ENCODE data around the gene CC2D2B.

Gene CC2D2B

GRCh38 chr10:96074776-96075175 is 167.0 kb downstream of the CC2D2B start:
- H3K4me1 Mint-ChIP-seq (ENCODE audit: low read depth), result peaks cover 21% of the 10 kb centered on the region
- H3K36me3 Mint-ChIP-seq (ENCODE audit: low read depth), result peaks cover 5% of the 10 kb centered on the region
- no peak overlapping the region for H3K4me3 Mint-ChIP-seq
- H3K27me3 Mint-ChIP-seq, result no peaks in the 10 kb centered on the region
- no peak overlapping the region for H3K27ac Mint-ChIP-seq
- no peaks in the 10 kb centered on the region for H3K9me3 Mint-ChIP-seq

DNA sequence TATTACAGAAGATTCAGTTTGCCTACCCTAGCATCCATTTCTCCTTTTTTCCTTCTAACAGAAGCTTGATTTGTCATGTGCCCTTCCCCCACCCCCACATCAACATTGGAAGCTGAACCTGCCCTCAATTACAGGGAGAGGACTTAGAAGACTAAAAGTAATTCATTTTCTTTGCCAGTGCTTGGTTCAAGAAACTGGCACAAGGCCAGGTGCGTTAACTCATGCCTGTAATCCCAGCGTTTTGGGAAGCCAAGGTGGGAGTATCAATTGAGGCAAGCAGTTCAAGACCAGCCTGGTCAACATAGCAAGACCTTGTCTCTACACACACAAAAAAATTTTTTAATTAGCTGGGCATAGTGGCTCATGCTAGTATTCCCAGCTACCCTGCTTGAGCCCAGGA is 168.2 kb downstream of the CC2D2B start:
- H3K4me1 Mint-ChIP-seq (ENCODE audit: low read depth), result peaks cover 21% of the 10 kb centered on the region
- H3K4me3 Mint-ChIP-seq, result no peak overlapping the region
- H3K27me3 Mint-ChIP-seq, result no peaks in the 10 kb centered on the region
- no peak overlapping the region for H3K27ac Mint-ChIP-seq
- H3K36me3 Mint-ChIP-seq (ENCODE audit: low read depth), result peaks cover 11% of the 10 kb centered on the region
- H3K9me3 Mint-ChIP-seq, result no peaks in the 10 kb centered on the region

GRCh38 chr10:96077156-96077555 is 169.4 kb downstream of the CC2D2B start:
- no peaks in the 10 kb centered on the region for H3K9me3 Mint-ChIP-seq
- H3K27ac Mint-ChIP-seq, result no peak overlapping the region
- peaks cover 19% of the 10 kb centered on the region for H3K36me3 Mint-ChIP-seq (ENCODE audit: low read depth)
- peaks cover 21% of the 10 kb centered on the region for H3K4me1 Mint-ChIP-seq (ENCODE audit: low read depth)
- H3K27me3 Mint-ChIP-seq, result no peaks in the 10 kb centered on the region
- no peak overlapping the region for H3K4me3 Mint-ChIP-seq

DNA sequence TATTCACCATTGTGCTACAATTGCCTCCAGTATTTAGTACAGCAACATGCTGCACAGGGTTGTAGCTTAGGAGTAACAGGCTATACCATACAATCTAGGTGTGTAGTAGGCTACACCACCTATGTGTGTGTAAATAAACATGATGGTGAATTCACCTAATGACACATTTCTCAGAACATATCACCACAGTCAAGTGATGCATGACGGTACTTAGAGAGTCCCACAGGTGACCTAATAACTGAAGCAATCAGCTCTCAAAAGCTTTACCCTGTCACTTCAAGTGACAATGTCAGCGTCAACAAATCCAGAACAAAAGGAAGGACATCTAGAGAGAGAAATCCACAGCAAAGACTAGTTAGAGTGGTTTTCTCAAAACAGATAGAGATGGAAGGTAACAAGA is 174.4 kb downstream of the CC2D2B start:
- no peaks in the 10 kb centered on the region for H3K27me3 Mint-ChIP-seq
- no peaks in the 10 kb centered on the region for H3K9me3 Mint-ChIP-seq
- no peak overlapping the region for H3K27ac Mint-ChIP-seq

More for the DNA sequence above, 174.4 kb downstream of the CC2D2B start:
- Mint-ChIP-seq H3K4me1 (ENCODE audit: low read depth) (no peaks in the 10 kb centered on the region), H3K36me3 (ENCODE audit: low read depth) (peaks cover 37% of the 10 kb centered on the region), H3K4me3 (no peak overlapping the region)
